Measurements from ENCODE around the gene RAD51B. TPM values are rescaled to one million over a fixed set of nuclear protein-coding genes. Genes with fewer than 3 reads are reported as not detected.

Gene RAD51B
- polyA plus RNA-seq, 3 donors = 3.6 to 11.6 (median 9.4) TPM

GRCh38 chr14:68262567-68262966, 443.0 kb downstream of the RAD51B start:
- no peak overlapping the region for H3K27ac Mint-ChIP-seq
- Histone ChIP-seq H4K20me1 (ENCODE audit: insufficient read depth, low read length) (no peaks in the 10 kb centered on the region), H3K4me3 (replicated peaks in 1 of 3; ENCODE audit: low read depth in 2 of 3, low read length in 3 of 3) (no peak overlapping the region), H3K27ac (ENCODE audit: low read depth in 1 of 2, low read length in 2 of 2) (no peak overlapping the region), H3K9ac (ENCODE audit: insufficient read depth, low read length, poor library complexity, severe bottlenecking) (no peak overlapping the region), H3K4me1 (ENCODE audit: control insufficient read depth in 1 of 2, insufficient read depth in 2 of 2, low read length in 2 of 2) (peaks cover 17 to 18% of the 10 kb centered on the region in 2 donors), H3K4me2 (replicated peaks; ENCODE audit: extremely low read depth, low read length, poor library complexity, severe bottlenecking) (no peak overlapping the region), H3K9me3 (replicated peaks in 1 of 2; ENCODE audit: control insufficient read depth in 1 of 2, insufficient read depth in 1 of 2, low read length in 2 of 2) (no peaks in the 10 kb centered on the region), H3K27me3 (ENCODE audit: control insufficient read depth in 2 of 2, insufficient read depth in 2 of 2, low read length in 2 of 2) (no peaks in the 10 kb centered on the region), H3K79me2 (ENCODE audit: insufficient read depth, low read length) (no peaks in the 10 kb centered on the region), H2AFZ (ENCODE audit: insufficient read depth, low read depth, low read length, poor library complexity, severe bottlenecking) (no peak overlapping the region), H3K36me3 (replicated peaks in 1 of 2; ENCODE audit: control insufficient read depth in 1 of 2, insufficient read depth in 2 of 2, low read length in 2 of 2) (no peaks in the 10 kb centered on the region)
- H3K36me3 Mint-ChIP-seq = peaks cover 0 to 2% of the 10 kb centered on the region in 2 donors
- DNase-seq = no peak
- peaks cover 0 to 4% (median 0%) of the 10 kb centered on the region in 3 donors for H3K27me3 Mint-ChIP-seq (ENCODE audit: low read depth in 3 of 3)
- H3K4me1 Mint-ChIP-seq = peaks cover 23% of the 10 kb centered on the region
- intact Hi-C loops (cut with micrococcal nuclease) = loop anchor here in 1 of 2 donors (10.0 kb wide), 1 partner anchor 302 kb away; no protein-coding TSS in a partner anchor
- TF ChIP-seq, protein P1, sequence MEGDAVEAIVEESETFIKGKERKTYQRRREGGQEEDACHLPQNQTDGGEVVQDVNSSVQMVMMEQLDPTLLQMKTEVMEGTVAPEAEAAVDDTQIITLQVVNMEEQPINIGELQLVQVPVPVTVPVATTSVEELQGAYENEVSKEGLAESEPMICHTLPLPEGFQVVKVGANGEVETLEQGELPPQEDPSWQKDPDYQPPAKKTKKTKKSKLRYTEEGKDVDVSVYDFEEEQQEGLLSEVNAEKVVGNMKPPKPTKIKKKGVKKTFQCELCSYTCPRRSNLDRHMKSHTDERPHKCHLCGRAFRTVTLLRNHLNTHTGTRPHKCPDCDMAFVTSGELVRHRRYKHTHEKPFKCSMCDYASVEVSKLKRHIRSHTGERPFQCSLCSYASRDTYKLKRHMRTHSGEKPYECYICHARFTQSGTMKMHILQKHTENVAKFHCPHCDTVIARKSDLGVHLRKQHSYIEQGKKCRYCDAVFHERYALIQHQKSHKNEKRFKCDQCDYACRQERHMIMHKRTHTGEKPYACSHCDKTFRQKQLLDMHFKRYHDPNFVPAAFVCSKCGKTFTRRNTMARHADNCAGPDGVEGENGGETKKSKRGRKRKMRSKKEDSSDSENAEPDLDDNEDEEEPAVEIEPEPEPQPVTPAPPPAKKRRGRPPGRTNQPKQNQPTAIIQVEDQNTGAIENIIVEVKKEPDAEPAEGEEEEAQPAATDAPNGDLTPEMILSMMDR (IDR thresholded peaks at IDR 0.05) = no peak
- H3K4me3 Mint-ChIP-seq = no peak overlapping the region
- H3K9me3 Mint-ChIP-seq = no peaks in the 10 kb centered on the region
- WGBS (ENCODE audit: insufficient coverage) = 92% methylated on average over 1 of the region's 3 CpGs

- no CpG with 5 or more reads among the region's 3 CpGs for WGBS (ENCODE audit: insufficient coverage)
- Histone ChIP-seq H3K9ac (ENCODE audit: insufficient read depth, low read length, poor library complexity, severe bottlenecking) (no peak overlapping the region), H3K36me3 (replicated peaks in 1 of 2; ENCODE audit: control insufficient read depth in 1 of 2, insufficient read depth in 2 of 2, low read length in 2 of 2) (no peaks in the 10 kb centered on the region), H3K4me3 (replicated peaks in 1 of 3; ENCODE audit: low read depth in 2 of 3, low read length in 3 of 3) (no peak overlapping the region), H3K4me2 (replicated peaks; ENCODE audit: extremely low read depth, low read length, poor library complexity, severe bottlenecking) (no peak overlapping the region), H3K27ac (ENCODE audit: low read depth in 1 of 2, low read length in 2 of 2) (no peak overlapping the region), H2AFZ (ENCODE audit: insufficient read depth, low read depth, low read length, poor library complexity, severe bottlenecking) (no peak overlapping the region), H4K20me1 (ENCODE audit: insufficient read depth, low read length) (no peaks in the 10 kb centered on the region), H3K79me2 (ENCODE audit: insufficient read depth, low read length) (no peaks in the 10 kb centered on the region), H3K9me3 (replicated peaks in 1 of 2; ENCODE audit: control insufficient read depth in 1 of 2, insufficient read depth in 1 of 2, low read length in 2 of 2) (no peaks in the 10 kb centered on the region), H3K4me1 (ENCODE audit: control insufficient read depth in 1 of 2, insufficient read depth in 2 of 2, low read length in 2 of 2) (peaks cover 28 to 30% of the 10 kb centered on the region in 2 donors), H3K27me3 (ENCODE audit: control insufficient read depth in 2 of 2, insufficient read depth in 2 of 2, low read length in 2 of 2) (no peaks in the 10 kb centered on the region)
- Mint-ChIP-seq H3K4me3 (no peak overlapping the region), H3K9me3 (no peaks in the 10 kb centered on the region), H3K36me3 (peaks cover 0 to 4% of the 10 kb centered on the region in 2 donors), H3K4me1 (peaks cover 34% of the 10 kb centered on the region), H3K27ac (no peak overlapping the region), H3K27me3 (ENCODE audit: low read depth in 3 of 3) (peaks cover 0 to 4% (median 0%) of the 10 kb centered on the region in 3 donors)
- DNase-seq = no peak
- intact Hi-C loops (cut with micrococcal nuclease) = loop anchor here in 1 of 2 donors (10.0 kb wide), 1 partner anchor 301 kb away; no protein-coding TSS in a partner anchor
- TF ChIP-seq, protein P1 (IDR thresholded peaks at IDR 0.05) = no peak
Observed at GRCh38 chr14:68263563-68264259, 444.1 kb downstream of the RAD51B start.
